HG03108 (cell line): ENCODE measurements around the gene PRELID3B.
"Not testable (repeated sequence)": the region's sequence is repeated elsewhere in the genome, so short reads cannot be mapped to it uniquely, and the experiment has no call there.

ENCODE experiments used
- ATAC-seq: cut with Tn5 transposase; IDR thresholded peaks from one replicate; pipeline ENCODE4 v1.9.1; 2021; ENCODE audit warnings: moderate library complexity; ENCODE audit not compliant: unreplicated experiment

The PRELID3B gene

GRCh38 chr20:59050437-59050836 lies 7.9 kb upstream of the PRELID3B start:
- no peak for ATAC-seq

- ATAC-seq: no peak
Observed at GRCh38 chr20:59048681-59049030, 6.1 kb upstream of the PRELID3B start.

- no peak for ATAC-seq
Observed at GRCh38 chr20:59047938-59048680, 5.5 kb upstream of the PRELID3B start.

- no peak for ATAC-seq
Observed at GRCh38 chr20:59046862-59047261, 4.3 kb upstream of the PRELID3B start.

GRCh38 chr20:59044796-59045195 lies 2.2 kb upstream of the PRELID3B start:
- ATAC-seq: no peak

GRCh38 chr20:59044295-59044694 lies 1.7 kb upstream of the PRELID3B start:
- ATAC-seq: no peak

- no peak for ATAC-seq
Observed at GRCh38 chr20:59043698-59044097, 1.1 kb upstream of the PRELID3B start.

- ATAC-seq: peak; percentile 91
Observed at GRCh38 chr20:59042796-59043631, 428 bp upstream of the PRELID3B start.

GRCh38 chr20:59041487-59041886 lies 1.1 kb downstream of the PRELID3B start:
- ATAC-seq: not testable (repeated sequence)

- ATAC-seq: no peak
Observed at GRCh38 chr20:59040667-59041066, 1.9 kb downstream of the PRELID3B start.

GRCh38 chr20:59039233-59039632 lies 3.4 kb downstream of the PRELID3B start:
- no peak for ATAC-seq

GRCh38 chr20:59037386-59037785 lies 5.2 kb downstream of the PRELID3B start:
- ATAC-seq: no peak

- ATAC-seq: no peak
Observed at GRCh38 chr20:59035381-59035780, 7.2 kb downstream of the PRELID3B start.

GRCh38 chr20:59033616-59034165 lies 8.9 kb downstream of the PRELID3B start:
- no peak for ATAC-seq

- ATAC-seq: no peak
Observed at GRCh38 chr20:59033093-59033492, 9.5 kb downstream of the PRELID3B start.

GRCh38 chr20:59032713-59033059 lies 9.9 kb downstream of the PRELID3B start:
- no peak for ATAC-seq

GRCh38 chr20:59032023-59032712 lies 10.4 kb downstream of the PRELID3B start, which contains the start of gene ATP5F1E:
Gene ATP5F1E (minus strand): TSS chr20:59032335. CDS start chr20:59032251, 84 bp downstream.
- ATAC-seq: peak; percentile 95

GRCh38 chr20:59031564-59032022 lies 11.0 kb downstream of the PRELID3B start:
- ATAC-seq: no peak

- ATAC-seq: no peak
Observed at GRCh38 chr20:59030911-59031563, 11.5 kb downstream of the PRELID3B start.

- no peak for ATAC-seq
Observed at GRCh38 chr20:59028812-59029211, 13.8 kb downstream of the PRELID3B start.
